ENCODE data around the gene NEXN. TPM values are rescaled to one million over a fixed set of nuclear protein-coding genes. Genes with fewer than 3 reads are reported as not detected.
"Not testable (repeated sequence)": the region's sequence is repeated elsewhere in the genome, so short reads cannot be mapped to it uniquely, and the experiment has no call there.

Gene NEXN
- total RNA-seq, 1 donor from 2014 or later: 26.4 TPM

DNA sequence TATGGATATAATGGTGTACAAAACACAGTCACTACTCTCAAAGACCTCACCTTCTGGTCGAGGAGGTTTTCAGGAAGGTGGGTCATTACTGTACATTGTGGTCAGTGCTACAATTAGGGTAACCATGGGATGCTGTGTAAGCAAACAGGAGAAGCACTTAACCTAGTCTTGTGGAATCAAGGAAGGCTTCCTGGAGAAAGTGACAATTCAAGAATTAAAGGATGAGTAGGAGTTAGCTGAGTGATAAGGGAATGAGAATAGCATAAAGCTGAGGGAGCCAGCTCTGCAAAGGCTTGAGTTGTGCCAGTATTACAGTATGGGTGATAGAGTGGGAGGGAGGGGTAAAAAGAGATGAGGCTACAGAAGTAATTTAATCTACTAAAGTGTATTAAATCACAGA is 17.2 kb downstream of the NEXN start:
- no peak for ATAC-seq

DNA sequence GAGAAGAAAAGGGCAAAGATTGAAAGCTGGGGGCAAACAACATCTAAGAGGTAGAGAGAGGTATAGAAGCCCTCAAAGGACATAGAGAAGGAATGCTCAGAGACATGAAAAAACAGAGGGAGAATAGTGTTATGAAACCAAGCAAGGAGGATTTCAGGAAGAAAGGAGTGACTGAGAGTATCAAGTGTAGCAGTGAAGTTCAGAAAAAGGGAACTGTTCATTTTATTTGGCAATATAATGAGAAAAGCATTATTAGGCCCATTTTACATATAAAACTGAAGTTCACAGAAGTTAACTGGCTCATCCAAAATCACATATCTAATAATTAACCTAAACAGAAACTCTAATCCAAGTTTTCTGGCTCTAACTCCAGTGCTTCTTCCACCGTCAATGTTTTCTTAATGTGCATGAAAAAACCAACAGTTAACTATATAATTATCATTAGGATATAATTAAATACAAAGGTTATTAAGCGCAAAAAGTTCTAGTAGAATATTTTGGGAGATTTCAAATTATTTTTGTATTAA is 17.7 kb downstream of the NEXN start:
- ATAC-seq (no peak), DNase-seq (no peak)
- Histone ChIP-seq H3K27me3 (no peaks in the 10 kb centered on the region), H3K4me3 (no peak overlapping the region), H3K27ac (no peak overlapping the region), H3K36me3 (no peaks in the 10 kb centered on the region), H3K4me1 (no peaks in the 10 kb centered on the region), H3K9me3 (no peaks in the 10 kb centered on the region)
- TF ChIP-seq, protein P1, sequence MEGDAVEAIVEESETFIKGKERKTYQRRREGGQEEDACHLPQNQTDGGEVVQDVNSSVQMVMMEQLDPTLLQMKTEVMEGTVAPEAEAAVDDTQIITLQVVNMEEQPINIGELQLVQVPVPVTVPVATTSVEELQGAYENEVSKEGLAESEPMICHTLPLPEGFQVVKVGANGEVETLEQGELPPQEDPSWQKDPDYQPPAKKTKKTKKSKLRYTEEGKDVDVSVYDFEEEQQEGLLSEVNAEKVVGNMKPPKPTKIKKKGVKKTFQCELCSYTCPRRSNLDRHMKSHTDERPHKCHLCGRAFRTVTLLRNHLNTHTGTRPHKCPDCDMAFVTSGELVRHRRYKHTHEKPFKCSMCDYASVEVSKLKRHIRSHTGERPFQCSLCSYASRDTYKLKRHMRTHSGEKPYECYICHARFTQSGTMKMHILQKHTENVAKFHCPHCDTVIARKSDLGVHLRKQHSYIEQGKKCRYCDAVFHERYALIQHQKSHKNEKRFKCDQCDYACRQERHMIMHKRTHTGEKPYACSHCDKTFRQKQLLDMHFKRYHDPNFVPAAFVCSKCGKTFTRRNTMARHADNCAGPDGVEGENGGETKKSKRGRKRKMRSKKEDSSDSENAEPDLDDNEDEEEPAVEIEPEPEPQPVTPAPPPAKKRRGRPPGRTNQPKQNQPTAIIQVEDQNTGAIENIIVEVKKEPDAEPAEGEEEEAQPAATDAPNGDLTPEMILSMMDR (IDR thresholded peaks at IDR 0.05): no peak
- intact Hi-C loops (cut with DNase I): no loop called here

More for the DNA sequence above, 17.2 kb downstream of the NEXN start:
- Histone ChIP-seq H3K27ac (no peak overlapping the region), H3K36me3 (no peaks in the 10 kb centered on the region), H3K9me3 (no peaks in the 10 kb centered on the region), H3K27me3 (no peaks in the 10 kb centered on the region), H3K4me3 (no peak overlapping the region), H3K4me1 (no peaks in the 10 kb centered on the region)
- TF ChIP-seq, protein P1 (IDR thresholded peaks at IDR 0.05): no peak
- no peak for DNase-seq
- intact Hi-C loops (cut with DNase I): no loop called here

DNA sequence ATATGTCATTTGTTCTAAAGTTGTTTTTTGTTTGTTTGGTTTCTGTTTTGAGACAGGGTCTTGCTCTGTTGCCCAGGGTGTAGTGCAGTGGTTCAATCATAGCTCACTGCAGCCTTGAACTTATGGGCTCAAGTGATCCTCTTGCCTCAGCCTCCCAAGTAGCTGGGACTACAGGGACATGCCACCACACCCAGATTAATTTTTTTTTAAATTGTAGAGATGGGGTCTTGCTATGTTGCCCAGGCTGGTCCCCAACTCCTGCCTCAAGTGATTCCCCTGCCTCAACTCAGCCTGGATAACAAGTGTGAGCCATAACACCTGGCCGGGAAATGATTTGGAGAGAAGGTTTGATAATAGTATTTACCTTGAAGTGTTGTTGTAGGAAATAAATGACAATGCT is 18.2 kb downstream of the NEXN start:
- intact Hi-C loops (cut with DNase I): no loop called here
- H3K36me3 ChIP-seq: no peaks in the 10 kb centered on the region
- ATAC-seq: no peak

DNA sequence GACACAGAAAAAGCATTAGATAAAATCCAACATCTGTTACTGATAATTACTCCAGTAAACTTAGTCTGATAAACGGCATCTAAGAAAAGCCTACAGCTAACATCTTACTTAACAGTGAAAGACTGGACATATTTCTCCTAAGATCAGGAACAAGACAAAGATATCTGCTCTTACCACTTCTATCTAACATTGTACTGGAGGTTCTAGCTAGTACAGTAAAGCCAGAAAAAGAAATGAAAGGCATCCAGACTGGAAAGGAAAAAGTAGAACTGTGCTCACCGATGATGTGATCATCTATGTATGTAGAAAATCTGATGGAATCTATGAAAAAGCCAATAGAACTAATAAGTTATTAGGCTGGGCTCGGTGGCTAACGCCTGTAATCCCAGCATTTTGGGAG is 21.7 kb downstream of the NEXN start:
- no peak for ATAC-seq
- TF ChIP-seq, protein P1 (IDR thresholded peaks at IDR 0.05): no peak

More for the DNA sequence above, 18.2 kb downstream of the NEXN start:
- DNase-seq: no peak
- TF ChIP-seq, protein P1 (IDR thresholded peaks at IDR 0.05): no peak
- Histone ChIP-seq H3K4me3 (no peak overlapping the region), H3K9me3 (no peaks in the 10 kb centered on the region), H3K27ac (no peak overlapping the region), H3K27me3 (no peaks in the 10 kb centered on the region), H3K4me1 (no peaks in the 10 kb centered on the region)

DNA sequence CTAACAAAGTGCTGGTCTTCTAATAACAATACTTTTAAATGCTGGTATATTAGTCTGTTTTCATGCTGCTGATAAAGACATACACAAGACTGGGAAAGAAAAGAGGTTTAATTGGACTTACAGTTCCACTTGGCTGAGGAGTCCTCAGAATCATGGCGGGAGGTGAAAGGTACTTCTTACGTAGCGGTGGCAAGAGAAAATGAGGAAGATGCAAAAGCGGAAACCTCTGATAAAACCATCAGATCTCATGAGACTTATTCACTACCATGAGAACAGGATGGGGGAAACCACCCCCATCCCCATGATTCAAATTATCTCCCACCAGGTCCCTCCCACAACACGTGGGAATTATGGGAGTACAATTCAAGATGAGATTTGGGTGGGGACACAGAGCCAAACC is 30.5 kb downstream of the NEXN start:
- intact Hi-C loops (cut with DNase I); H3K27ac ChIP-seq; H3K4me1 ChIP-seq; H3K27me3 ChIP-seq; DNase-seq; ATAC-seq; H3K9me3 ChIP-seq; H3K4me3 ChIP-seq; H3K36me3 ChIP-seq: not testable (repeated sequence)

More for the DNA sequence above, 21.7 kb downstream of the NEXN start:
- Histone ChIP-seq H3K27me3 (no peaks in the 10 kb centered on the region), H3K4me1 (no peaks in the 10 kb centered on the region), H3K9me3 (no peaks in the 10 kb centered on the region), H3K4me3 (no peak overlapping the region), H3K36me3 (no peaks in the 10 kb centered on the region), H3K27ac (no peak overlapping the region)
- DNase-seq: no peak
- intact Hi-C loops (cut with DNase I): no loop called here

DNA sequence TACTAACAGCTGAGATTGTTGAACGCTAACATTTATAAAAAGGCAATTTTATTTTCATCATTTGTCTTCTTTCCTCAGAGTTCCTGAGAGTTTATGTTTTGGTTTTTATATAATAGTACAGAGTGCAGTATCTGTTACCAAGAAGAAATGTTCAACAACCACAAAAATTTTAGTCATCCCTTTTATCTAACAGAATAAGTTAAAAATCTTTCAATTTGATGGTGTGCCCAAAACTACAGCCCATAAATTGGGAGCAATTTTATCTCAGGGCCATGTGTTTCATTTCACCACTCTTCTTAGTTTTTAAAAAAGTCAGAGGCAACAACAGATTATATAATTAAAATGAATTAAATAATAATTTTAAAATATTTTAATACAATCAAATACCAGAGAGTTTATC is 37.1 kb downstream of the NEXN start:
- intact Hi-C loops (cut with DNase I): no loop called here
- no peak for DNase-seq
- no peaks in the 10 kb centered on the region for H3K4me1 ChIP-seq
- H3K9me3 ChIP-seq: no peaks in the 10 kb centered on the region
- H3K4me3 ChIP-seq: no peak overlapping the region
- H3K27ac ChIP-seq: no peak overlapping the region
- TF ChIP-seq, protein P1 (IDR thresholded peaks at IDR 0.05): no peak
- H3K36me3 ChIP-seq: peaks cover 23% of the 10 kb centered on the region
- H3K27me3 ChIP-seq: no peaks in the 10 kb centered on the region
- ATAC-seq: no peak
